WTC11 (cell line): ENCODE data around the gene CLPTM1. TPM values are rescaled to one million over a fixed set of nuclear protein-coding genes. Genes with fewer than 3 reads are reported as not detected.

Experiments
- ATAC-seq: fragments of 200-7000 bp; cut with Tn5 transposase; 2 replicates; pipeline ENCODE4 v1.10.0; 2021; ENCODE audit warnings: mild to moderate bottlenecking, moderate library complexity
- CTCF ChIA-PET: fragments of 300-600 bp; sonication (Branson Sonifier 250); formaldehyde crosslinking; loops from one replicate; lab custom pipeline; 2021; ENCODE audit warnings: antibody characterized with exemption; lab: Charles Lee
- POLR2A ChIA-PET: fragments of 350-600 bp; sonication (Branson Sonifier 250); formaldehyde crosslinking; loops from one replicate; lab custom pipeline; 2021; ENCODE audit warnings: antibody characterized with exemption; lab: Charles Lee
- DNase-seq: peaks from one replicate; pipeline ENCODE4 v3.0.0; 2021; ENCODE audit warnings: low spot score
- H3K27ac Mint-ChIP-seq: 2 replicates; pipeline ENCODE4 v1.8.0; 2021; ENCODE audit warnings: mixed read lengths
- H3K27me3 Mint-ChIP-seq: 2 replicates; pipeline ENCODE4 v1.8.0; 2021; ENCODE audit warnings: low read depth, mild to moderate bottlenecking, moderate library complexity, mixed read lengths
- H3K36me3 Mint-ChIP-seq: 2 replicates; pipeline ENCODE4 v1.8.0; 2021; ENCODE audit warnings: mixed read lengths
- H3K4me1 Mint-ChIP-seq: 2 replicates; pipeline ENCODE4 v1.8.0; 2022; ENCODE audit warnings: mixed read lengths
- H3K4me3 Mint-ChIP-seq: 2 replicates; pipeline ENCODE4 v1.8.0; 2021; ENCODE audit warnings: mild to moderate bottlenecking, moderate library complexity, mixed read lengths
- H3K9me3 Mint-ChIP-seq: 2 replicates; pipeline ENCODE4 v1.8.0; 2021; ENCODE audit warnings: mixed read lengths
- AFF4 ChIP-seq: sonication (generic); formaldehyde crosslinking; IDR thresholded peaks from 2 replicates; pipeline ENCODE4 v1.8.1; 2023; ENCODE audit warnings: mild to moderate bottlenecking, missing genetic modification reagents, borderline replicate concordance
- ARID4B ChIP-seq: sonication (generic); formaldehyde crosslinking; IDR thresholded peaks from 2 replicates; pipeline ENCODE4 v1.8.0; 2023; ENCODE audit warnings: missing genetic modification reagents, mild to moderate bottlenecking, borderline replicate concordance
- ATF1 ChIP-seq: sonication (generic); formaldehyde crosslinking; IDR thresholded peaks from 2 replicates; pipeline ENCODE4 v1.8.1; 2023; ENCODE audit warnings: mild to moderate bottlenecking, moderate library complexity, missing genetic modification reagents
- ATF2 ChIP-seq: sonication (generic); formaldehyde crosslinking; IDR thresholded peaks from 2 replicates; pipeline ENCODE4 v1.8.1; 2022; ENCODE audit warnings: low read depth, missing genetic modification reagents, borderline replicate concordance
- FOXK1 ChIP-seq: sonication (generic); formaldehyde crosslinking; IDR thresholded peaks from 2 replicates; pipeline ENCODE4 v1.8.0; 2022; ENCODE audit warnings: mild to moderate bottlenecking, moderate library complexity, missing genetic modification reagents
- GABPB1 ChIP-seq: sonication (generic); formaldehyde crosslinking; IDR thresholded peaks from 2 replicates; pipeline ENCODE4 v1.8.1; 2023; ENCODE audit warnings: mild to moderate bottlenecking, missing genetic modification reagents
- GTF2I ChIP-seq: fragments of 250-450 bp; sonication (Bioruptor Pico); conservative IDR thresholded peaks from 2 replicates; pipeline ENCODE4 v1.4.0; 2021; ENCODE audit warnings: mild to moderate bottlenecking
- JUN ChIP-seq: sonication (generic); formaldehyde crosslinking; IDR thresholded peaks from 2 replicates; pipeline ENCODE4 v1.8.0; 2023; ENCODE audit warnings: mild to moderate bottlenecking, missing genetic modification reagents
- KAT7 ChIP-seq: sonication (generic); formaldehyde crosslinking; IDR thresholded peaks from 2 replicates; pipeline ENCODE4 v1.8.1; 2023; ENCODE audit warnings: missing genetic modification reagents, mild to moderate bottlenecking, borderline replicate concordance
- NFYB ChIP-seq: sonication (generic); formaldehyde crosslinking; conservative IDR thresholded peaks from 2 replicates; pipeline ENCODE4 v1.8.0; 2022; ENCODE audit warnings: low read depth, missing genetic modification reagents
- NR1H2 ChIP-seq: sonication (generic); formaldehyde crosslinking; IDR thresholded peaks from 2 replicates; pipeline ENCODE4 v1.9.0; 2021; ENCODE audit warnings: mild to moderate bottlenecking, moderate library complexity, missing genetic modification reagents
- RORB ChIP-seq: fragments of 250-450 bp; sonication (Bioruptor Pico); IDR thresholded peaks from 2 replicates; pipeline ENCODE4 v1.9.0; 2021; ENCODE audit warnings: mild to moderate bottlenecking
- TEAD1 ChIP-seq: sonication (generic); formaldehyde crosslinking; IDR thresholded peaks from 2 replicates; pipeline ENCODE4 v1.8.0; 2022; ENCODE audit warnings: mild to moderate bottlenecking, missing genetic modification reagents
- ZBTB21 ChIP-seq: sonication (generic); formaldehyde crosslinking; IDR thresholded peaks from 2 replicates; pipeline ENCODE4 v1.8.1; 2023; ENCODE audit warnings: mild to moderate bottlenecking, missing genetic modification reagents, borderline replicate concordance
- ZNF232 ChIP-seq: sonication (generic); formaldehyde crosslinking; IDR thresholded peaks from 2 replicates; pipeline ENCODE4 v1.8.0; 2022; ENCODE audit warnings: mild to moderate bottlenecking, missing genetic modification reagents
- ZNF423 ChIP-seq: fragments of 250-450 bp; sonication (Bioruptor Pico); IDR thresholded peaks from 2 replicates; pipeline ENCODE4 v2.1.2; 2022; ENCODE audit warnings: mild to moderate bottlenecking, moderate library complexity
- total RNA-seq: library from RNA; stranded (reverse); gene quantifications from 3 replicates; pipeline ENCODE4 v1.2.3, GENCODE V29; 2021
- TF ChIP-seq, protein P1 (sequence below): sonication (generic); formaldehyde crosslinking; IDR thresholded peaks from 2 replicates; pipeline ENCODE4 v1.8.1; 2023; ENCODE audit warnings: mild to moderate bottlenecking, missing genetic modification reagents
- TF ChIP-seq, protein P2 (sequence below): sonication (generic); formaldehyde crosslinking; IDR thresholded peaks from 2 replicates; pipeline ENCODE4 v1.8.0; 2022; ENCODE audit warnings: missing genetic modification reagents
- TF ChIP-seq, protein P3 (sequence below): sonication (generic); formaldehyde crosslinking; IDR thresholded peaks from 2 replicates; pipeline ENCODE4 v1.8.0; 2022; ENCODE audit warnings: mild to moderate bottlenecking, missing genetic modification reagents
- TF ChIP-seq, protein P4 (sequence below): sonication (generic); formaldehyde crosslinking; IDR thresholded peaks from 2 replicates; pipeline ENCODE4 v1.8.1; 2023; ENCODE audit warnings: mild to moderate bottlenecking, missing genetic modification reagents, moderate library complexity

The CLPTM1 gene
- total RNA-seq, 1 experiment from 2014 or later, result 85.6 TPM

DNA sequence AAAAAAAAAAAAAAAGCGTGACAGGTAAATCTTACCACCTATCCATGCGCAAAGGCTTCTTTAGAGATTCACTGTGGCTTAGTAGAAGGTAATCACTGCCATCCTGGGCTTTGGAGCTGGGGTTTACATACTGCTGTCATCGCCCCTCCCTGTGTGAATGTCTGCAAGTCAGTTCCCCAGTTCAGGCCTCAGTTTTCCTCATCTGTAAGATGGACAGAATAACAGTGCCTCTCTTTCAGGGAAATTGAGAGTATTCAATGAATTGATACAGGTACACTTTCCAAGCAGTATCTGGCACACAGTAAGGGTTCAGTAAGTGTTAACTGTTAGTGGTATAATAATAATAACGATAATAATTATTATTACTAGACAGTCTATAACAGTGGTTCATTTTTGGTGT is 48.3 kb downstream of the CLPTM1 start (continued):
- TF ChIP-seq AFF4 (CRISPR knock-in tag) (no peak), ATF1 (CRISPR knock-in tag) (no peak), ARID4B (CRISPR knock-in tag) (no peak), ZNF423 (no peak), KAT7 (CRISPR knock-in tag) (no peak)

DNA sequence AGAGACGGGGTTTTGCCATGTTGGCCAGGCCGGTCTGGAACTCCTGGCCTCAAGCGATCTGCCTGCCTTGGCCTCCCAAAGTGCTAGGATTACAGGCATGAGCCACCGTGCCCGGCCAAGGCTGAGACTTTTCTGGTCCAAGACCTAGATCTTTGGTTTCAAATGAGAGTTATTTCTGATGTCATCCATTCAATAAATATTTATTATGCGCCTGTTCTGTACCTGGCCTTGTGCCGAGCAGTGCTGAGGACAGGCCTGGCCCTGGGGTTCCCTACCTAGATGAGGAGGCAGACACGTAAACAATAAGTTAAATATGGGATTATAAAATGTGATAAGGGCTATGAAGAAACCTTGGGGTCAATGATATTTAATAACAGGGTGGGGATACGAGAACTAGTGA is 50.6 kb downstream of the CLPTM1 start:
- no peak for ATAC-seq
- H3K27ac Mint-ChIP-seq, result 0 out of 2 replicates have a peak overlapping the region, but pooled peaks have one; percentile 26
- CTCF ChIA-PET, result no interaction called here
- TF ChIP-seq GTF2I (CRISPR knock-in tag) (no peak), GABPB1 (CRISPR knock-in tag) (no peak), RORB (CRISPR knock-in tag) (no peak), ATF2 (CRISPR knock-in tag) (no peak), ZBTB21 (CRISPR knock-in tag) (no peak), FOXK1 (CRISPR knock-in tag) (no peak), TEAD1 (CRISPR knock-in tag) (no peak), NR1H2 (CRISPR knock-in tag) (no peak), ZNF232 (CRISPR knock-in tag) (no peak), NFYB (no peak), JUN (no peak)
- TF ChIP-seq, protein P1, sequence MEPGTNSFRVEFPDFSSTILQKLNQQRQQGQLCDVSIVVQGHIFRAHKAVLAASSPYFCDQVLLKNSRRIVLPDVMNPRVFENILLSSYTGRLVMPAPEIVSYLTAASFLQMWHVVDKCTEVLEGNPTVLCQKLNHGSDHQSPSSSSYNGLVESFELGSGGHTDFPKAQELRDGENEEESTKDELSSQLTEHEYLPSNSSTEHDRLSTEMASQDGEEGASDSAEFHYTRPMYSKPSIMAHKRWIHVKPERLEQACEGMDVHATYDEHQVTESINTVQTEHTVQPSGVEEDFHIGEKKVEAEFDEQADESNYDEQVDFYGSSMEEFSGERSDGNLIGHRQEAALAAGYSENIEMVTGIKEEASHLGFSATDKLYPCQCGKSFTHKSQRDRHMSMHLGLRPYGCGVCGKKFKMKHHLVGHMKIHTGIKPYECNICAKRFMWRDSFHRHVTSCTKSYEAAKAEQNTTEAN, result no peak
- TF ChIP-seq, protein P2, sequence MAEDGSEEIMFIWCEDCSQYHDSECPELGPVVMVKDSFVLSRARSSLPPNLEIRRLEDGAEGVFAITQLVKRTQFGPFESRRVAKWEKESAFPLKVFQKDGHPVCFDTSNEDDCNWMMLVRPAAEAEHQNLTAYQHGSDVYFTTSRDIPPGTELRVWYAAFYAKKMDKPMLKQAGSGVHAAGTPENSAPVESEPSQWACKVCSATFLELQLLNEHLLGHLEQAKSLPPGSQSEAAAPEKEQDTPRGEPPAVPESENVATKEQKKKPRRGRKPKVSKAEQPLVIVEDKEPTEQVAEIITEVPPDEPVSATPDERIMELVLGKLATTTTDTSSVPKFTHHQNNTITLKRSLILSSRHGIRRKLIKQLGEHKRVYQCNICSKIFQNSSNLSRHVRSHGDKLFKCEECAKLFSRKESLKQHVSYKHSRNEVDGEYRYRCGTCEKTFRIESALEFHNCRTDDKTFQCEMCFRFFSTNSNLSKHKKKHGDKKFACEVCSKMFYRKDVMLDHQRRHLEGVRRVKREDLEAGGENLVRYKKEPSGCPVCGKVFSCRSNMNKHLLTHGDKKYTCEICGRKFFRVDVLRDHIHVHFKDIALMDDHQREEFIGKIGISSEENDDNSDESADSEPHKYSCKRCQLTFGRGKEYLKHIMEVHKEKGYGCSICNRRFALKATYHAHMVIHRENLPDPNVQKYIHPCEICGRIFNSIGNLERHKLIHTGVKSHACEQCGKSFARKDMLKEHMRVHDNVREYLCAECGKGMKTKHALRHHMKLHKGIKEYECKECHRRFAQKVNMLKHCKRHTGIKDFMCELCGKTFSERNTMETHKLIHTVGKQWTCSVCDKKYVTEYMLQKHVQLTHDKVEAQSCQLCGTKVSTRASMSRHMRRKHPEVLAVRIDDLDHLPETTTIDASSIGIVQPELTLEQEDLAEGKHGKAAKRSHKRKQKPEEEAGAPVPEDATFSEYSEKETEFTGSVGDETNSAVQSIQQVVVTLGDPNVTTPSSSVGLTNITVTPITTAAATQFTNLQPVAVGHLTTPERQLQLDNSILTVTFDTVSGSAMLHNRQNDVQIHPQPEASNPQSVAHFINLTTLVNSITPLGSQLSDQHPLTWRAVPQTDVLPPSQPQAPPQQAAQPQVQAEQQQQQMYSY (CRISPR knock-in tag), result no peak
- TF ChIP-seq, protein P3, sequence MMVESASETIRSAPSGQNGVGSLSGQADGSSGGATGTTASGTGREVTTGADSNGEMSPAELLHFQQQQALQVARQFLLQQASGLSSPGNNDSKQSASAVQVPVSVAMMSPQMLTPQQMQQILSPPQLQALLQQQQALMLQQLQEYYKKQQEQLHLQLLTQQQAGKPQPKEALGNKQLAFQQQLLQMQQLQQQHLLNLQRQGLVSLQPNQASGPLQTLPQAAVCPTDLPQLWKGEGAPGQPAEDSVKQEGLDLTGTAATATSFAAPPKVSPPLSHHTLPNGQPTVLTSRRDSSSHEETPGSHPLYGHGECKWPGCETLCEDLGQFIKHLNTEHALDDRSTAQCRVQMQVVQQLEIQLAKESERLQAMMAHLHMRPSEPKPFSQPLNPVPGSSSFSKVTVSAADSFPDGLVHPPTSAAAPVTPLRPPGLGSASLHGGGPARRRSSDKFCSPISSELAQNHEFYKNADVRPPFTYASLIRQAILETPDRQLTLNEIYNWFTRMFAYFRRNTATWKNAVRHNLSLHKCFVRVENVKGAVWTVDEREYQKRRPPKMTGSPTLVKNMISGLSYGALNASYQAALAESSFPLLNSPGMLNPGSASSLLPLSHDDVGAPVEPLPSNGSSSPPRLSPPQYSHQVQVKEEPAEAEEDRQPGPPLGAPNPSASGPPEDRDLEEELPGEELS (CRISPR knock-in tag), result no peak
- TF ChIP-seq, protein P4, sequence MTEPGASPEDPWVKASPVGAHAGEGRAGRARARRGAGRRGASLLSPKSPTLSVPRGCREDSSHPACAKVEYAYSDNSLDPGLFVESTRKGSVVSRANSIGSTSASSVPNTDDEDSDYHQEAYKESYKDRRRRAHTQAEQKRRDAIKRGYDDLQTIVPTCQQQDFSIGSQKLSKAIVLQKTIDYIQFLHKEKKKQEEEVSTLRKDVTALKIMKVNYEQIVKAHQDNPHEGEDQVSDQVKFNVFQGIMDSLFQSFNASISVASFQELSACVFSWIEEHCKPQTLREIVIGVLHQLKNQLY (CRISPR knock-in tag), result no peak

More for the DNA sequence above, 50.6 kb downstream of the CLPTM1 start:
- Mint-ChIP-seq H3K9me3 (no peaks in the 10 kb centered on the region), H3K4me1 (peaks cover 6% of the 10 kb centered on the region; the same call in 1 of the 2 replicates), H3K27me3 (no peaks in the 10 kb centered on the region), H3K36me3 (no peaks in the 10 kb centered on the region), H3K4me3 (no peak overlapping the region)
- DNase-seq, result no peak
- POLR2A ChIA-PET, result no interaction called here
